ENCODE results near the gene SLC27A5.
"Not testable (repeated sequence)": the region's sequence is repeated elsewhere in the genome, so short reads cannot be mapped to it uniquely, and the experiment has no call there.

SLC27A5 gene

DNA sequence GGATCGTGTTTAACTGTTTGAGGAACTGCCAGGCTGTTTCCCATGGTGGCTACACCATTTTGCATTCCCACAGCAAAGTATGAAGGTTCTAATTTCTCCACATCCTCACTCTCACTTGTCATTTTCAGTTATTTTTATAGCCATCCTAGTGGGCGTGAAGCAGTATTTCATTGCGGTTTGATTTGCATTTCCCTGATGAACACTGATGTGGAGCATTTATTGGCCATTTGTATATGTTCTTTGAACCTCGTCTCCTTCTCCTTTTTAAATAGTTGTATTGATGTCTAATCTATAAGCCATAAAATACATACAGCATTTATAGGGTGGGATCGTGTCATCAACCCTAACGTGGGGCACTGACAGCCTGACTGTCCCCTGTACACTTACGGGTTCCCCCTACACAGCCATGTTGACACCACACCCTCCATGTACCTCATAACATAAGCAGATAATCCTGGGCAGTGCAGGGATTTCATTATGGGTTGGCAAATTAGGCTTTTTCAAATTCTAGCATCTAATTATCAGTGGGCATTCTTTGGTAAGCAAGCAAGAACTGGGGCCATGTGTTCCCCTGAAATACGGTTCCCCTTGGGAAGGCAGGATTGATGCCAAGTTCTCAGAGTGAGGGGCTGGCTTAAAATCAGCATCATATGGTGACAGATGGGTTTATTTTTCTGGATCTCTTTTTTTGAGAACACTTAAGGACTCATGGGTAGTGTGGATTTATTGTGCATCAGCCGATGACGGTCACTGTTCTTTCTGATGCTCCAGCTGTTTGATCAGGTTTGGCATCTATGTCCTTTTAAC lies 19.4 kb upstream of the SLC27A5 start:
- in situ Hi-C loops (cut with HindIII; ENCODE audit: low sequenced_read_pairs), result no loop called here

DNA sequence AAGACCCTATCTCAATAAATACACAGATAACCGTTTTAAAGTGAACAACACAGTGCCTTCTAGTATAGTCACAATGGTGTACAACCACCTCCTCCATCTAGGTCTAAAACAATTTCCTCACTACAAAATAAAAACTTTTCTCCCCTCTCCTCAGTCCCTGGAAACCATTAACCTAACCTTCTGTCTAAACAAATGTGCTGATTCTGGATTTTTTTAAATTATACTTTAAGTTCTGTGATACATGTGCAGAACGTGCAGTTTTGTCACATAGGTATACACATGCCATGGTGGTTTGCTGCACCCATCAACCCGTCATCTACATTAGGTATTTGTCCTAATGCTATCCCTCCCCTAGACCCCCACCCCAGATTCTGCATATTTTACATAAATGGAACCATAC lies 17.6 kb upstream of the SLC27A5 start:
- in situ Hi-C loops (cut with HindIII; ENCODE audit: low sequenced_read_pairs), result no loop called here

DNA sequence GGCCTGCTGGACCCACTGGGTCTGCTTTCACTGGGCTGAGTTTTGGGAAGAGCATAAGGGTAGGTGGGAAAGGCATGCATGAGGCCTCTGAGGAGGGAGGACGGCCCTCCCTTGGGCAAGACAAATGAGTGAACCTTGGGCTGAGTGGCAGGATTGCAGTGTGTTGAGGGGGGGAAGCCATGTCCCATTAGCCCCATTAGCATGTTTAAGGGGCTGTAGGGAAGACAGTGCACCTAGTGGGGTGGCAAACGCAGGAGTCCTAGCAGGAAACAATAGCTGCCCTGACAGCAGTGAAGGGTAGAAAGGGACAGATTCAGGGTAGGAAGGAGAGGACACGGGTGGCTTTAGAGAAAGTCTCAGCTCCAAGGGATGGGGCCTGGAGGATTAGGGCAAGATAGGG lies 10.9 kb upstream of the SLC27A5 start:
- in situ Hi-C loops (cut with HindIII; ENCODE audit: low sequenced_read_pairs), result no loop called here

DNA sequence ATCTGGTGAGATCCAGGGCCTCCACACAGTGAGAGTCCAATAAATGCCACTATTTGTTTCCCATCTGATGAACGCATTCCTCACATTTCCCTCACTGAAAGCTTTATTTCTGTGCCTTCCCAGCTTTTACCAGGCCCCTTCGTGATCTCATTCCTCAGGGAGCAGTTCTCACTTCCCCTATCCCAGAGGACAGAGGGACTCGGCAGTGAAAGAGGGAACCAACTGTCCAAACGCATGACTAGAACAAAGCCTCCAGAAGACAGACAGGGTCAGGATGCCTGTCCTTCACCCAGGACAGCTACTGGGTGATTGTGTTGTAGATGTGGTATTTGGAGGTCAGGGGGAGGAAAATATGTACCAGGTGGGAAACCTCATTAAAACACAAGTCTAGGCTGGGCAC lies 9.9 kb upstream of the SLC27A5 start:
- in situ Hi-C loops (cut with HindIII; ENCODE audit: low sequenced_read_pairs), result no loop called here

DNA sequence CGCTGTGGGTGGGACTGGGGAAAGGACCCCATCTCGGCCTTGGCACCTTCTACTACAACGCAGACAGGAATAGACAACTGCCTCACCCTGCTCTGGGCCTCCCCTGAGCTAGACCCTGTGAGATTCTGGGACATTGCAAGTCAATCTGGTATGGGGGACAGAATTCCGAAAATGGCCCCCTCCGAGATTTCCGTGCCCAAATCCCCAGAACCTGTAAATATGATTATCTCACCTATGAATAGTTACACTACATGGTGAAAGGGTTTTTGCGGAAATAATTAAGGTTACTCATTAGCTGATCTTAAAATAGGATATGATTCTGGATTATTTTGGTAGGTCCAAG lies 8.4 kb upstream of the SLC27A5 start:
- in situ Hi-C loops (cut with HindIII; ENCODE audit: low sequenced_read_pairs), result no loop called here

DNA sequence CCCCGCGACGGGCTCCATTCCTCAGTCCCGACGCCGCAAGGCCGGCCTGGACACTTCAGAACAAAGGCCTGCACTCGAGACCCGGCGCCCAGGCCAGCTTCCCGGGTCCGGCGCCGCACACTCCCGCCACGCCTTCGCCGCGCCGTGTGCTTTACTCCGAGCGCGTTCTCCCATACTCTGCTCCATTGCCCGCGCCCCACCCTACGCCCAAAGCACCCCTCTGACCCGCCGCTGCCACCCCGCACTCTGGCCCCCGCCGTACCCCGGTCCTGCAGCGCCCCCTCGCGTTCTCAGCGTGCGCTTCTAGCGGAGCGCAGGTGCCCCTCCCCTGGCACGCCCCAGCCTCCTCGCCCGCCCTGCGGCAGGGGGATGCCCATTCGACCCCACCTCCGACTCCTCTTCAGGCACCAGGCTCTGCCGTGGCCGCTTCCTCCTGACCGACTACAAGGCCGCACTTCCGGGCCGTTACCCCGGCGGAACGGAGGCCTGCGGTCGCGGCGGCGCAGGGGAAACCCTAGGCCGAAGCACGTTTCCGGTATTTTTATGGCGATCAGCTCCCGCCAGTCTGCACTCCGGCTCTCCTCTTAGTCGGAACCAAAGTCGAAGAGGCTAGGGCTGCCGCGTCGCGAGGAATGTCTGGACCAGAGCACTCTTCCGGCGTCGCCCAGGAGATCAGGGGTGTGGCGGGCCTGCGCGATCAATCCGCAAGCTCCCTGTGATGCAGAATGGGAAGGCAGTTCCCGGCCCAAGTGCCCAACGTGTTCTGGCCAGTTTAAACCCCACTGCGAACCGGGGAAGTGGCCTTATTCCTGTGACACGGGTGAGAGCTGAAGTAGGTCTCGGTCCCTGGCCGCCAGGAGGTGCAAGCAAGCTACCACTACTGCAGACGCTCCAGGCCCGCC lies 7.8 kb upstream of the SLC27A5 start, which contains the start of gene ZBTB45:
ZBTB45 (minus strand) TSS at position 456 of the 902 bp plus-strand sequence. CDS start 2,137 bp downstream, outside the sequence.
- in situ Hi-C loops (cut with HindIII; ENCODE audit: low sequenced_read_pairs), result no loop called here

DNA sequence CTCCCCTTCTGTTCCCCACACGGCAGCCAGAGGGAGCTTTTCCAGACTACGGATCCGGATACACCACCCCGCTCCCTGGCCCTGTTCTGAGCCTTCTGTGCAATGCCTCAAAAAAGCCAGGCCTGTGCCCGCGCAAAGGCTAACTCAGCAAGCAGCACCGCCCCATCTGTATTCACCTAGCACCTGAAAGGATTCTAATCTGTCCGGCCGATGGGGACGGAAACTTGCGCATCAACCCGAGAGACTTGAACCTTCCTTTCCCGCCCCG lies 7.2 kb upstream of the SLC27A5 start:
- in situ Hi-C loops (cut with HindIII; ENCODE audit: low sequenced_read_pairs), result no loop called here

DNA sequence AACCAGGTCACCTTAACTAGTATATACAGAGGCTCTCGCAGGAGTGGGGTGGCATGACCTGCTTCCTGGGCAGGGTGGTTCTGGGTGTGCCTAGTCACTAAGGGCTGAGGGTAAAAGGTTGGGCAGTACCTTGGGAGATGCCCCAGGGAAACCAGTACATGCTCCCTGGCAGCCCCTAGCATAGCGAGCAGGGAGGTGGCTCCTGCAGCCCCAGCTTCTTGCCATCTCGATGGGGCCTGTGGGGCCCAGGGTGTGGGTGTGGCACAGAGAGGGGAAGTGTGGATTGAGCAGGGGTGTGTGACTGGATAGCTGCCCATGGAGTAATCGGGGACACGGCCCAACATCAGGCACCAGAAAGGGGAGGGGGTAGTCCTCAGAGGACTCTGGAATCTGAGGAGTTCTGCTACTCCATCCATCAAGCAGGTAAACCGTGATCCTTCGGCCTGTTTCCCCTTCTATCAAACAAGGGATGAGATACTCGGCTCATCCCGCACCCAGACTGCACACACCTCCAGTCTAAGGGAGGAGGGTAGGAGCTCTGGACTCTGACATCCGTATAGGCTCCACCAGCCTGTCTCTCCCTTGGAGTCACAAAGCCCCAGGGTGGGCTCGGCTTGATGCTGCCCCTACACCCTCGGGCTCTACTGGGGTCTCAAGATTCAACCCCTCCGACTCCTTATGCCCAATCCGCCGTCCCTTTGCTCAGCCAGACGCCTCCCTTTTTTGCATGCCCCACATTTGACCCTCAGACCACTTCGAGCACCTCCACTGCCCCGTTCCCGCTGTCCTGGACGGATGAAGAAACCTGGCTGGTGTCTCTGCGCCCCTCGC lies 6.7 kb upstream of the SLC27A5 start:
- in situ Hi-C loops (cut with HindIII; ENCODE audit: low sequenced_read_pairs), result no loop called here

DNA sequence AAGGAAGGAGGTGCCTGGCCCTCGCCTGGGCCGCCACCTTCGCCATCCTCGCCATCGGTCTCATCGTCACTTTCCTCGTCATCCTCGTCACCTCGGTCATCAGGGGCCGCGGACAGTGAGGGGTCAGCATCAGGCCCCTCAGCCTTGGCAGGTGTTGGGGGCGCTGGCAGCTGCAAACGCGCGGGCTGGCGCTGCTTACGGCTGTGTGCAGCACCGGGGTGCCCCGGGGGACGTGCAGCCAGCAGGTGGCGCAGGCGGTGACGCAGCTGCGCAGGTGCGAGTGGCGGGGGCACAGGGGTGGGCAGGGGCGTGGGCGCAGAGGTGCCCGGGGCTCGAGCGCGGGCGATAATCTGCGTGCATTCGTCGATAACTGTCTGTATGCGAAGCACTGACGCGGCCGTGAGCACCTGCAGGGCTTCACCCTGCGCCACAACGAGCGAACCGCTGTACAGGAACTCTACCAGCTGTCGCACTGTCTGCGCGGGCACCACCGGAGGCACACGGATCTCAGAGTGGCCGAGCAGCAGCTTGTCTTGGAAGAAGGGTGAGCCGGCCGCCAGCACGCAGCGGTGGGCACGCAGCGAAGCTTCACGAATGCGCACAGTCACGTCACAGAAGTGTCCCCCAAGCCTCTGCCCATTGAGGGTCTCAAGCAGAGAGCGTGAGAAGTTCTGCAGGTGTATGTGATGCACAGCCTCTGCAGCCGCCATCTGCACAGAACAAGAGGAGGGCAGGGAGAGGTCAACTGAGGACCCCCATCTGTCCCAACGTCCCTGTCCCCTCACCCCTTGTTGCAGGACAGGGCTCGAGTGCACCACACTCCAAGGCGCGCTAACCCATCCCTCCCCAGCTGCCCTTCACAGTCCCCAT lies 5.4 kb upstream of the SLC27A5 start:
- in situ Hi-C loops (cut with HindIII; ENCODE audit: low sequenced_read_pairs), result no loop called here

DNA sequence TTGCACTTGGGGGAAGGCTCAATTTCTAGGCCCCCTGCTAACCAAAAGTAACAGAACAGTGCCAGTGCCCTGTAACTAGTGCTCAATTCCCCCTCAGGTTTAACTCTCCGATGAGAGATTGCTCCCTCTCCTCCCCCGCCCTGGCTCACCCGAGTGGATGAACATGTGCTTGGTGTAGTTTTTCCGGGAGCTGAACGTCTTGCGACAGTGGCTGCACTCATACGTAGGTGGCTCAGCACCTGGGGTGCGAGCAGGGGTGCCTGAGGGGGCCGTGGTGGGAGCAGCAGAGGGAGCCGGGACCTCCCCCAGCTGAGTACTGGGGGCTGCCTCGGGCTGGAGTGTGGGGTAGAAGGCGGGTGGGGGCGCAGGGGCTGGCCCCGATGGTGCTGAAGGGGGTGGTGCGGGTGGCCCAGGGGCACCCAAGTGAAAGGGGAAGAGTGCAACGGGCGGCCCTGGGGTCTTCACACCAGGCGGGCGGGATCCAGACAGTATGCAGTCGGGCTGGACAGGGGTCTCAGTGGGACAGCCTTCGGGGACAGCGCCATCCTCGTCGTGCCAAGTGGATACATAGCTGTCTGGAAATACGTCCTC lies 4.5 kb upstream of the SLC27A5 start:
- in situ Hi-C loops (cut with HindIII; ENCODE audit: low sequenced_read_pairs), result no loop called here

DNA sequence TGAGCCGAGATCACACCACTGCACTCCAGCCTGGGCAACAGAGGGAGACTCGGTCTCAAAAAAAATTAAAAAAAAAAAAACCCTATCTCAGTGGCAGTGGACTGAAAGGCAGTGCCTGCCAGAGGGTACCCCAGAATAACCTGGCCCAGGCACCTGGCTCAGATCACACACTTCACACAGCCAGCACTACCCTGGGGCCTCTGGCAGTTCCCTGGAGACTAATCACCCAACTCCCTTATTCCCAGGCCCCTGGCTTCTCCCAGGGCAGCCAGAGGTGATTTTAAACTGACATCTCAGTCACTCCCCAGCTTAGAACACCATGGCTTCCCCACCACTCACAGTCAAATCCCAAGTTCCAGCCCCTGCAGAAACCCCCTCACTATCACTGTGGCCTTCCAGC lies 3.5 kb upstream of the SLC27A5 start:
- in situ Hi-C loops (cut with HindIII; ENCODE audit: low sequenced_read_pairs), result no loop called here

DNA sequence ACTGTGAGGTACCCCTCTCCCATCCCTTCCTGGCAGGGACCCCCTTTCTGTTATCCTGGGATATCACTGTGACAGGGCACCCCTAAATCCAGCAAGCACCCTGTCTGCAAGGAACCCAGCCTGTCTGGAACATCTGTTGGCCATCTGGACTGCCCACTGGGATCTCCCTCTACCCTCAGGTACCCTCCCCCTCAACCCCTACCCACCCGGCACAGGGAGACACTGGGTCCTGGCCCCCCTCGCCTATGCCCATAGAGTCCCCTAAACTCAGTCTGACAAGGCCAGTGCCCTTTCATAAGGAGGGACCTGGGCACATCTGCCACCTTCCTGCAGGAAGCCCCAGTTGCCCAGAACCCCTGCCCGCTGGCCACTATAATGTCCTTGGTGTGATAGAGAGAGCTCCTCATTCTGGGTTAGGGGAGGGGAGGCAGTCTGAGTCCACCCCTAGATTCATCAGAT lies 2.8 kb upstream of the SLC27A5 start:
- in situ Hi-C loops (cut with HindIII; ENCODE audit: low sequenced_read_pairs), result no loop called here

DNA sequence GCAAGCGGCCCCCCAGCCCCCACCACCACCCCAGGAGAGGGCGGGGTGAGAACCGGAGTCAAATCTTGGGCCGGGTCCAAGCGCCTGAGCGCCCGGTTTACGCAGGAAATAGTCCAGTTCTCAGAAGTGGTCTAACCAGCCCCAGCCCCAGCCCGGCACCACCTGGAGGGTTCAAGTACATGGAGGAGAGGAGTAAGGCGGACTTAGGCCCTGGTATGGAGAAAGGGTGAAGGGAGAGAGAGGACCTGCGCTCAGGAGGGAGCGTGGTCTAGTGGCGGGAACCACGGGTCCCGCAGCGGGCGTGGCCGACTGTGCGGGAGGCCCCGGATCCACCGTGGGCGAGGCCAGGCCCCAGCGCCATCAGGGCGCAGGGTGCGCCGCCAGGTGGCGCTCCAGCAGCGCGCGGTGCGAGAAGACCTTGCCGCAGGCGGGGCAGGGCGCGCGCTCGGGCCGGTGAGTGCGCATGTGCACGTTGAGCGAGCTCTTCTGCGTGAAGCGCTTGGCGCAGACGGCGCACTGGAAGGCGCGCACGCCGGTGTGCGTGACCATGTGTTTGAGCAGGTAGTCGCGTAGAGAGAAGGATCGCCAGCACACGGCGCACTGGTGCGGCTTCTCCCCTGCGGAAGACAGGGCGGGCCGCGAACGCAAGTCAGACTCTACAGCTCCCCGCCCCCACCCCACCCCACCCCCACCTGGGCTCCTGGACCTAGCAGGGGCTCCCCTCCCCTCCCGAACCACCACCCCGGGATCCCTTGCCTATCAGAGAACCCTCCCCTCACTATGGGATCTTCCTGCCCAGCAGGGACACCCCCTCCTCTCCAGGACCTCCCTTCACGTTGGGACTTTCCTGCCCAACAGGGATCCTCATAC lies 2.1 kb upstream of the SLC27A5 start:
- in situ Hi-C loops (cut with HindIII; ENCODE audit: low sequenced_read_pairs), result no loop called here

DNA sequence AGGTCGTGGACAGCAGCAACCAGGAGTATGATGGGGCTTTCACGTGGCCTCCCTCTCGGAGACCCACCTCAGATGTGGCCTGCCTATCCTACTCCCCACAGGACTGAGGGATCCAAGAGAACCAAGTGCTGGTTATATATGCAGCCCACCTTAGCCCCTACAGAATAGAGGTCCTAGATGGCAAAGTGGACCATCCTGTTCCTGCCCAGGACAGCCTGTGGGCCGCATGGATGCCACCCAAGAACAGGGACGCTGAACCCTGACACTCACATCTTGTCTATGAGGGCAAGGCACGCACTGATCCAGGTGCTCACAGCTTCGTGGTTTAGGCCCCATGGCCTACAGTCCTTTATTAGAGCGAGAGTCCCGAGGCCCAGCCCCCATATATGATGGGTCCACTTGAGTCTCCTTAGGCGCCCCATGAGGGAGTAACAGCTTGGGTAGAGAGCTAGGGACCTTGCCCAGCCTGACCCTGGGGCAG lies 1.5 kb upstream of the SLC27A5 start:
- in situ Hi-C loops (cut with HindIII; ENCODE audit: low sequenced_read_pairs), result no loop called here

DNA sequence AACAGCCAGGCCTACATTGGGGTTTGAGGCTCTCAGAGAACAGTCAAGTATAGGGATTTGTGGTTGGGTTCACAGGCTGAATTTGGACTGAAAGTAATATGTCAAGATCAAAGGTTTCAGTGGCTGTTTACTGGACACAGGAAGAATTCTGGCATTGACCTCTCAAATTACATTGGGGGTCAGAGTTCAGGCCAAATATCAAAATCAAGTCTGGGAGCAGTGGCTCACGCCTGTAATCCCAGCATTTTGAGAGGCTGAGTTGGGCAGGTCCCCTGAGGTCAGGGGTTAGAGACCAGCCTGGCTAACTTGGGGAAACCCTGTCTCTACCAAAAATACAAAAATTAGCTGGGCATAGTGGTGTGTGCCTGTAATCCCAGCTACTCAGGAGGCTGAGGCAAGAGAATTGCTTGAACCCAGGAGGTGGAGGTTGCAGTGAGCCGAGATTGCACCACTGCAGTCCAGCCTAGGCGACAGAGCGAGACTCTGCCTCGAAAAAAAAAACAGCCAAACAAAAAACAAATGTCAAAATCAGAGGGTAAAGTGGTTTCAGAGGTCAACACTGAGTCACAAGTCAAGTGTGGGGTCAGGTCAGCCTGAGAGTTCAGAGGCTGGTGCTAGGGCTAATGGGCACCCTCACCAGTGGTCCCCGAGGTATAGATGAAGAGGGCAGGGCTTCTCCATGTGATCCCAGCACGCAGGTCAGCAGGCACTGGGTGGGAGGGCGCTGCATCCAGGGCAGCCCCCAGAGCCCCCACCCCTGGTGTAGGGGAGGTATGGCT lies 1.5 kb downstream of the SLC27A5 start:
- in situ Hi-C loops (cut with HindIII; ENCODE audit: low sequenced_read_pairs), result no loop called here

DNA sequence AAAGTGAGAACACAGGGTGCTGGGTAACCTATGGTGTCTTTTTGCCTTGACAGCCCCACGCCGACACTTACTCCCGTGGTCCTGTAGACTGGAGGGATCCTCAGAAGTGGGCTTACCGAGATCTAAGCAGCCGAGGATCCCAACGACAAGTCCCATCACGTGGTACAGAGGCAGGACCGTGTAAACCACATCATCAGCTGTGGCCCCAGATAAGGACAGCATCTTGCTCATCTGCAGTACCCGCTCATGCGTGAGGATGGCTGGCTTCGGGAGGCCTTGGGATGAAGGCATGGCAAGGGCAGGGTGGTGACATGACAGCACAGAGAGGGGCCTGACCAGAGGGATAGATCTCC lies 2.1 kb downstream of the SLC27A5 start:
- in situ Hi-C loops (cut with HindIII; ENCODE audit: low sequenced_read_pairs), result no loop called here

DNA sequence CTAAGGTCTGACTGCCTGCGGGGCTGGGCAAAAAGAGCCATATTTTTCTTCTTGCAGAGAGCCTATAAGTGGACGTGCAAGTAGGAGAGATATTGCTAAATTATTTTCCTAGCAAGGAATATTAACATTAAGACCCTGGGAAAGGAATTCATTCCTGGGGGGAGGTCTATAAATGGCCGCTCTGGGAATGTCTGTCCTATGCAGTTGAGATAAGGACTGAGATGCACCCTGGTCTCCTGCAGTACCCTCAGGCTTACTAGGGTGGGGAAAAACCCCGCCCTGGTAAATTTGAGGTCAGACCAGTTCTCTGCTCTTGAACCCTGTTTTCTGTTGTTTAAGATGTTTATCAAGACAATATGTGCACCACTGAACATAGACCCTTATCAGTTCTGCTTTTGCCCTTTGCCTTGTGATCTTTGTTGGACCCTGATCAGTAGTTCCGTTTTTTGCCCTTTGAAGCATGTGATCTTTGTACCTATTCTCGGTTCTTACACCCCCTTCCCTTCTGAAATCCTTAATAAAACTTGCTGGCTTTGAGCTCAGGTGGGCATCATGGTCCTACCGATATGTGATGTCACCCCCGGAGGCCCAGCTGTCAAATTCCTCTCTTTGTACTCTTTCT lies 4.1 kb downstream of the SLC27A5 start:
- in situ Hi-C loops (cut with HindIII; ENCODE audit: low sequenced_read_pairs), result not testable (repeated sequence)

DNA sequence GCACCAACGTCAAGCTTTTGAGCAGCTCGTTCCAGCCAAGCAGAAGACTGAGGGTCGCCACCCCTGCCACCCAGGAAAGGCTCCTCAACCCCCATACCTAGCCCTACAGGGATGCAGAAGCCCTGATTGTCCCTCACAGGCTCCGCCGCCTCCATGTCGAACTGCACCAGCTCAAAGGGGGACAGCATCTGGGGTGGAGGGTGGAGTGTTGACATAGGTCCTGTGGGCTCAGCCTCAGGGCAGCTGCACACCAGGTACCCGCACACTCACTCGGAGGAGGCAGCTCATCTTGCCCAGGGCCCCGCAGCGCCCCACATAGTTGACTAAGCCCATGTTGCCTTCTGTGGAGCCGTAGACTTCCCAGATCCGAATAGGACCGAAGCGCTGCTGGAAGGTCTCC lies 11.6 kb downstream of the SLC27A5 start:
- in situ Hi-C loops (cut with HindIII; ENCODE audit: low sequenced_read_pairs), result no loop called here

Measured in endothelial cell of hepatic sinusoid (primary cell).